T47D (cell line): ENCODE data around the gene ERVMER34-1.
A peak's percentile ranks its signal among the peaks of the same experiment; 100 is the strongest.

Experiments used
- DNase-seq, 2 experiments: peaks; one replicate each; pipeline versions ENCODE4 v3.0.0 to v3.0.0-alpha.2; 2011 to 2012; ENCODE audit warnings: low read depth in 1 of 2, low spot score in 1 of 2
- JUND ChIP-seq: IDR thresholded peaks from 2 replicates; pipeline ENCODE4 v1.6.1; 2012; ENCODE audit warnings: low read depth
- in situ Hi-C: cut with HindIII; loops from 2 replicates; pipeline ENCODE4 v1.10.0; 2016; ENCODE audit warnings: low sequenced_read_pairs, low pct_unique_long_range_greater_than_20kb

The ERVMER34-1 gene

DNA sequence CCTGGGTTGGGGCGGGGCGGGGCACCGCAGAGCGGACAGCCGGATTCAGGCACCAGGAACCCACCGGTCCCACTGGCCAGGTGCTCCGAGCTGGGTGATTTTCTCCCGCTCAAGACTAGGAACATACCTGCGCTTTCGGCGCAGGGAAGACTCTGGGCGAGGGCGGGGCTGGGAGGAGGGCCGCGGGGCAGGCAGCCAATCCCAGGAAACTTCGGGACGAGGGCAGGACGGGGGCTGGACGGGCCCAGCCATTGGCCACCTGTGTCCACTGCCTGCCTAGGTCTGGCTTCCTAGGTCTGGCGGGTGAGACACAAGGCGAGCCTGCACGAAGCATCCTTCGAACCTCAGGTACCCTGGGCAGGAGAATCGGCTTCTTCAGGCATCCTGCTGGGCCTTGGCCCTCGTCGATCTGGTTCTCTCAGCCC is 274 bp upstream of the ERVMER34-1 start:
- in situ Hi-C loops: no loop called here
- DNase-seq: peak; percentile 47 to 83
- no peak for TF ChIP-seq JUND

DNA sequence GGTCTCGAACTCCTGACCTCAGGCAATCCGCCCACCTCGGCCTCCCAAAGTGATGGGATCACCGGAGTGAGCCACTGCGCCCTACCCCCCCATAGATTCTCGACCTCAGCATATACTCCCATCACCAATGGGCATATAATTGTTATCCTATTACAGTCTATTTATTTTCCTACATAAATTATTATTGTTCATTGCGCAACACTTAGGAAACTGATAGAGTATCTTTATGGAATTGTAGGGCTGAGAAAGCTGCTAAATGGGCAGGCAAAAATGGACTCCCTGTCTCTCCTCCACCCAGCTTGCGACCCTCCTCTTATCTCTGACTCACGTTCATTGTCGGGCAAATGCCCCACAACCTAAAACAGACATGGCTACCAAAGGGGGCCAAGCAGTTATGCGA is 1.0 kb downstream of the ERVMER34-1 start:
- TF ChIP-seq JUND: no peak
- no peak for DNase-seq
- in situ Hi-C loops: no loop called here

DNA sequence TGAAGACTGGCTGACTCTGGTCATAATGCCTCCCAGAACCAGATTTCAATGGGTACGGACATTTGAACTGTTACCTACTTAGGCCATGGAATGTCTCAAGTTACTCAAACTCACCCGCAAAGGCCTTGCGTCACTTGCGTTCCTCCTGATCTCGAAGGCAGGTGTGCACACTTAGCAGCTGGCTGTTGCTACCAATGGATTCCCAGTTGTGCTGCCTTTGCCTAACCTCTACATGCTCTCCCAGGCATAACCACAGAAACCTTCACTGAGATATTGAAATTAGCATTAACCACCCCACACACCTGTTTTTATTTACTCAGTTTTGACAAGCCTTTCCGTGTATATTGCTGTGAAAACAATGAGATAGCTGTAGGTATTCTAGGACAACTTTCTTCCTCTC is 2.8 kb downstream of the ERVMER34-1 start:
- DNase-seq: no peak

DNA sequence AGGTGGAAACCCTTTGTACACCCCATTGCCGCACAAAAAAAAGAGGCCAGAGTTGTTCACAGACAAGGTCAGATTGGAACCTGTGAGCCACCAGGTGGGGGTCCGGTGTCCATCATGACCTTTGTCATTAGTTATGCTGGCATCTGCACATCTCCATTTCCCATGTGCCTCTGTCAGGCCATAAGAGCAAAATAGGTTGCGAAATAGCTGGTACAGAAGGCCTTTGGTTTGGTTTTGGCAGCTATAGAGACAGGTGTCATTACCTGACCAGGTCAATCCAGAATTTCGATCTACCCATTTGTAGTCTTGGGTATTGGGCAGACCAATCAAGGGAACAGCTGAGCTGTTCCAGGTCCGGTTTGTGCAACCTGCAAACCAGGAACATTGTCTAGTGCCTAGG is 6.6 kb downstream of the ERVMER34-1 start:
- in situ Hi-C loops: no loop called here

More for the DNA sequence above, 2.8 kb downstream of the ERVMER34-1 start:
- in situ Hi-C loops: no loop called here
- no peak for TF ChIP-seq JUND

DNA sequence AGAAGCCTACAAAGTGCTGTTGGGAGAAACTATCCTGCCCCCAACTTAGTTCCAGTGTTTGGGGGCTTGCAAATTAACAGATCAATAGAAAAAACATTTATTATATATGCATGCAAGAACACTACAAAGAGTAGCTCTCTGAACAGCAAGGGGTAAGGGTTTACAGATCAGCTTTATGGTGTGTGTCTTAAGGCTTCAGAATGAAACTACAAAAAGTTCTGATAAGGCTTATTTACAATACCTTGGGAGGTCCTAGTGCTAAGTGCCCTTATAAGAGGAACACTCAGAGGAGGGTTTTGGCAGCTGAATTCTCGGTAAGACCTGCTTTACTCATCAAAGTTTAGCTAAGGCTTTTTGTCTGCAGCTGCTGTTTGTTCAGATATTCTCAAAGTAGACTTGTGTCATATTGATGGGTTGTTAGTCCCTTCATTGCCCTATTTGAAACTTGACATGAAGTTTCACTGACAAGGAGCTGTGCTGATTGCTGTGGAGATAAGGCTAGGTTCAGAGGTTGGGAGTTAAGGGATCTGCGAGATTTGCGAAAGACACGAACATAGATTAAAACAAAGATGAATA is 7.7 kb downstream of the ERVMER34-1 start:
- DNase-seq: no peak
- TF ChIP-seq JUND: no peak
- in situ Hi-C loops: no loop called here

More for the DNA sequence above, 6.6 kb downstream of the ERVMER34-1 start:
- TF ChIP-seq JUND: no peak
- no peak for DNase-seq

DNA sequence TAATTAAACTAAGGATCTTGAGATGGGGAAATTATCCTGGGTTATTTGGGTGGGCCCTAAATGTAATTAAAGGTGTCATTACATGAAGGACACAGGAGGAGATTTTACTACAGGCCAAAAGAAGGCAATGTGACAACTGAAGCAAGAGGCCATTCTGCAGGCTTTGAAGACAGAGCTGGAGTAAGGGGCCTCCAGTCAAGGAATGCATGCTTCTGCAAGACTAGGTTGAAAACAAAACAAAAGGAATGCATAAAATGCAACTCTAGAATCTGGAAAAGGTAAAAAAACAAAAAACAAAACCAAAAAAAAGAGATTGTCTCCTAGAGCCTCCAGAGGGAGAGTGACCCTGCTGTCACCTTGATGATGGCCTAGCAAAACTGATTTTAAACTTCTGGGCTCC is 21.6 kb downstream of the ERVMER34-1 start:
- TF ChIP-seq JUND: no peak
- in situ Hi-C loops: no loop called here
- DNase-seq: no peak

DNA sequence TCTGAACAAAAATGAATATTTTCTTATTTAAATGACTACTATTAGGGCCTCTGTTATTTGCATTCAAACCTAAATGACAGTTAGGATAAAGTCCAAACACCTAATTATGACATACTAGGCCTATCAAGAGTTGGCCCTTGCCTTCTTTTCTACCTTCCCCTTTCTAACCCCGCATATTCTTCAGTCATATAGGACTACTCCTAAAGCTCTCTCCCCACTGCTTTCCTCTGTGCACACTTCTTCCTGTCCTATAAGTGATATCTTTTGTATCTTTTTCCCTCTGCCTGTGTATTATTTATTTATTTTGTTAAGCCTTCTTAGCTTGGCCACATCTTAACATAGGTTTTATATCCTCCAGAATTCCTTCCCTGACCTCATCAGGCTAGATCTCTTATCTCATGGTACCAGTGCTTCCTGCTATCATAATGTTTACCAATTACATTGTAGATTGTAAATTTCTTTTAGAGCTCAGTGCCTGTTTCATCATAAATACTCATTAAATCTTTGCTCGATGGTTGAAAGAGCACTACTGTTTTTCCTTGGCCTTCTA is 22.5 kb downstream of the ERVMER34-1 start:
- no peak for TF ChIP-seq JUND
- in situ Hi-C loops: no loop called here

DNA sequence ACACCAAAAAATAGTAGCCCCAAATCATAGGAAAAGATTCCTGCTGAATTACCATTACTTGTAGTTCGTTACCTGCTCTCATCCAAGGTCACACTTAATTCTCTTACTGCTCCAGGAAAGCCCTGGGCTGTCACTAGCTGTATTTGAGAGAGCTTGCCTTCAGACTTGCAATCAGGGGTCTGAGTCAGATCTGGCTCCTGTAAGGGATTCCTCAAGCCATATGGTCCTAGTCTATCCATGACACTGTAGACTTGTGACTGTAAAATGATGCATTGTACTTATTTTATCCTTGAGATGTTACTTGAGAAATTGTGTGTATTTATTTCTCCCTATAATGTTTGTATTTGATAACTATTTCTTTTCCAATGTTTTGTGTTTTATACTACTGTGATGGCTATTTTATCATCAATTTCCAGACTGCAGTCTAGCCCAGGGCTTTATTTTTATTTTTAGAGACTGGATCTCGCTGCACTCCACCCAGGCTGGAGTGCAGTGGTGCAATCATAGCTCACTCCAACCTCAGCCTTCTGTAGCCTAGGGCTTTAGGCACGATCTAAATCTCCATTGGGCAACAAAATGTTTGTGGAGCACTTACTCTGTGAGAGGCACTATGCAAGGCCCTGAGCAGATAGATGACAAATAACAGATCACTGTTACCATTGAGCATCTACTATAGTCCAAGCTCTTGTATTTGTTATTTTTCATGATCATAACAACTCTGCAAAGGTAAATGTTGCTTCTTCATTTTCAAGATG is 24.2 kb downstream of the ERVMER34-1 start:
- TF ChIP-seq JUND: no peak
- in situ Hi-C loops: no loop called here
- peak in 1 of 2 experiments; percentile 40 for DNase-seq

More for the DNA sequence above, 22.5 kb downstream of the ERVMER34-1 start:
- DNase-seq: no peak

DNA sequence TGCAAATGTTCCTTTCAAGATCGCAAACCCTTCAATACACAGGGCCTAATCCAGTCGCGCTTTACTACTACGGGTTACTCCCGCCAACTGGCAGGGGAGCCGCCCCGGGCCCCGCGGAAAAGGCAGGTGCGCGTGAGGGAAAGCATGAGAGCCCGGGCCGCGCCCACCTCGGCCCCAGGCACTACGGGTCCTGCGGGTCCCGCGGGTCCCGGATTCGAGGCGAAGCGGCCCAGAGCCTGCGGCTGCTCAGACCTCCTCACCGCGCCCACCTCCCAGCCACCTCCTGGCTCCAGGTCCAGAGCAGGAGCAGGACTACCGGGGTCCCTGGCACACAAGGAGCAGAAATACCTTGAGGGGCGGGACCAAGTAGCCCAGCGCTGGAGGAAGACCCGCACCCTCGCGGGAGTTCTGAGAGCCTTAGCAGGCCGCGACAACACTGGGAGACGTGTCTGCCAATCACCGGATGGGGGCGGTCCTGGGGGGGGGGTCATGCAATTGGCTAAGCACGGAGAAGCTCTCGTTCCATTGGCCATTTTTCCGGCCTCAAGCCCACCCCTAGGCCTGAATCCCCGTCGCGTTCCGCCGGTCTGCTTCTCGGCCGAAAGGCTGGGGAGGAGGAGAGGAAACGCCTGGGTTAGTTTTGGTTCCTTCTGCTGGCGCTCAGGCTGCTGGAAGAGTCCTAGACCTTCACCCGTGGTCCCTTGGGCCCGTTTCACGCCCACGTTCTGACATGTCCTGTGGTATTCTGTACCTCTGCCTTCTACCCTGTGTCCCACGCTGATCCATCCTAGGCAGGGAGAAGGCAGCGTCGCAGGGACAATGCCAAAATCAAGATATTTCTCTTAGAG is 29.0 kb downstream of the ERVMER34-1 start:
- TF ChIP-seq JUND: no peak
- in situ Hi-C loops: no loop called here

DNA sequence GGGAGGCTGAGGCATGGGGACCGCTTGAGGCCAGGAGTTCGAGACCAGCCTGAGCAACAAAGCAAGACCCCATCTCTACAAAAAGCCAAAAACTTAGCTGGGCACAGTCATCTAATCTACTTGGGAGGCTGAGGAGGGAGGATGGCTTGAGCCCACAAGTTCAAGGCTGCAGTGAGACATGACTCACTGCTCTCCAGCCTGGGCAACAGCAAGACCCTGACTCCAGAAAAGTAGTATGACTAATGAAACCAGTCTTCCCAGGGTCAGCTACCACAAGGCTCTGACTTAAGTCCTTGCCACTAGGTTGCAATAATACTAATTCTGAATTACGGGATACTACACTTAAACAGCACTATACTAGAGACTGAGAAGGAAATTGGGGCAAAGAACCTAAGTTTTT is 33.1 kb downstream of the ERVMER34-1 start:
- no peak for TF ChIP-seq JUND
- in situ Hi-C loops: no loop called here
- DNase-seq: no peak

More for the DNA sequence above, 29.0 kb downstream of the ERVMER34-1 start:
- DNase-seq: peak; percentile 58 to 97

DNA sequence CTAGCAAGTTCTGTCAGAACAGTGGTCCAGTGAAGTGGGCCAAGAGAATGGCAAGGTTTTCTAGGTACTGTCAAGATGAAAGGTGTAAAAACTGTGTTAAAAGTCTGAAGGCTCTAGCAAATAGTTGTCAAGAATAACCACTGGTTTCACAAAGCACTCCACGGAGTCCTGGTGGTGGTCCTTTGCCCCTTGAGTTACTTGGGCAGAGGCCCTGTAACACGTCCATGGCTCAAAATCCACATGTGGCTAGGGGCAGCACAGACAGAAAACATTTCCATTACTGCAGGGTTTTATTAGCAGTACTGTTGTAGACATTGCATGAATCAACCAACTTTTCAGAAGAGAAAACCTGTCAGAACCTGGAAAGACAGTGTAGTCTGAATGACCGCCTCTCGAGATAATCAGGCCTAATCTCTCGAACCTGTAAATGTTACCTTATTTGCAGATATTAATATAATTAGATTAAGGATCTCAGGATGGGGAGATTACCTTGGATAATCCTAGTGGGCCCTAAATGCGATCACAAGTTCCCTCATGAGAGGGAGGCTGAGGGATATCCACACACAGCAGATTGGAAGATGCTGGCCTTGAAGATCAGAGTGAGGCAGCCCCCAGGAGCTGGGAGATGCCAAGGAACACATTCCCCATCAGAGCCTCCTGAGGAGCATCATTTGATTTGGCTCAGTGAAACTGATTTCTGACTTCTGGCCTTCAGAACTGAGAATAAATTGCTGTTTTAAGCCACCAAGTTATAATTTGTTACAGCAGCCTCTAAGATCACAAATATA is 34.7 kb downstream of the ERVMER34-1 start:
- in situ Hi-C loops: no loop called here
- no peak for TF ChIP-seq JUND

DNA sequence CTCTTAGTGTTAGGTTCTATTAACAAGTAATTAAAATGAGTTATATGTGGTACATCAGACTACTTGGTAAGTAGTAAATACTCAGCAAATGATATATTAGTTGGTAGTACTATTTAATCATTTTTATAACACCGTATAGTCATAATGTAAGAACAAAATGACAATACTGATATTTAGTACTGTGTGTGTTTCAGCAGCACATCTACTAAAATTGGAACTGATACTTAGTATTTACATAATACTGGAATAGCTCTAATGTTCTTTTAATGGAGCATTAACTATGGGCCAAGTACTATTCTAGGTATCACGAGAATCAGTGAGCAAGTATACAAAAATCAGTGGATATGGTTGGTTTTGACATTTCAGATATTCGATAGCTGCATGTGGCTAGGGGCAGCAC is 35.3 kb downstream of the ERVMER34-1 start:
- in situ Hi-C loops: no loop called here
- no peak for DNase-seq
- no peak for TF ChIP-seq JUND

More for the DNA sequence above, 34.7 kb downstream of the ERVMER34-1 start:
- DNase-seq: no peak
